Suprapubic skin (tissue), 3 donors: Measurements from ENCODE around the gene WDR91.

Experiments used
- CTCF ChIP-seq, 2 donors: fragments of 200-600 bp in 1 of 2; fragments of 450-650 bp in 1 of 2; sonication (generic) in 1 of 2; IDR thresholded peaks; one replicate each; pipeline ENCODE4 v1.5.1; 2016 to 2019; ENCODE audit warnings: antibody characterized with exemption in 2 of 2, mild to moderate bottlenecking in 1 of 2, moderate library complexity in 1 of 2
- POLR2A ChIP-seq, 2 donors: fragments of 450-650 bp; IDR thresholded peaks; one replicate each; pipeline ENCODE4 v1.6.1; 2017; ENCODE audit warnings: antibody characterized with exemption in 2 of 2, mild to moderate bottlenecking in 2 of 2, moderate library complexity in 2 of 2

GRCh38 chr7:135245226-135246190 lies 34.2 kb upstream of the WDR91 start:
- TF ChIP-seq POLR2A (IDR thresholded peaks at IDR 0.05) (no peak), CTCF (IDR thresholded peaks at IDR 0.05) (no peak)
